Superior temporal gyrus (tissue), 1 donor: ENCODE measurements around the gene TRIM39.
"Not testable (repeated sequence)": the region's sequence is repeated elsewhere in the genome, so short reads cannot be mapped to it uniquely, and the experiment has no call there.

Source experiments
- DNase-seq: peaks from one replicate; pipeline ENCODE4 v3.0.0-alpha.2; 2016; ENCODE audit errors: extremely low spot score

The TRIM39 gene

GRCh38 chr6:30326526-30327231, at the start of gene TRIM39:
TSS of gene TRIM39 (plus strand) at chr6:30326927. CDS start at chr6:30329318, 2,391 bp downstream.
- DNase-seq = peak; percentile 91

- DNase-seq = not testable (repeated sequence)
Observed at GRCh38 chr6:30280988-30281387, 45.7 kb upstream of the TRIM39 start.

GRCh38 chr6:30282522-30282921, 44.2 kb upstream of the TRIM39 start:
- no peak for DNase-seq

GRCh38 chr6:30283761-30284160, 43.0 kb upstream of the TRIM39 start:
- no peak for DNase-seq

GRCh38 chr6:30287139-30287538, 39.6 kb upstream of the TRIM39 start:
- DNase-seq = no peak

- DNase-seq = no peak
Observed at GRCh38 chr6:30295837-30296236, 30.9 kb upstream of the TRIM39 start.

GRCh38 chr6:30304002-30304401, 22.7 kb upstream of the TRIM39 start:
- DNase-seq = no peak

GRCh38 chr6:30311101-30311500, 15.6 kb upstream of the TRIM39 start:
- no peak for DNase-seq

- no peak for DNase-seq
Observed at GRCh38 chr6:30311671-30312070, 15.1 kb upstream of the TRIM39 start.

GRCh38 chr6:30312266-30312665, 14.5 kb upstream of the TRIM39 start:
- no peak for DNase-seq

GRCh38 chr6:30312676-30313321, 13.9 kb upstream of the TRIM39 start:
- no peak for DNase-seq

GRCh38 chr6:30315156-30315555, 11.6 kb upstream of the TRIM39 start:
- DNase-seq = no peak

- no peak for DNase-seq
Observed at GRCh38 chr6:30317913-30318589, 8.7 kb upstream of the TRIM39 start.

- DNase-seq = no peak
Observed at GRCh38 chr6:30319146-30319835, 7.4 kb upstream of the TRIM39 start.

- no peak for DNase-seq
Observed at GRCh38 chr6:30321692-30322388, 4.9 kb upstream of the TRIM39 start.

GRCh38 chr6:30322527-30323501, 3.9 kb upstream of the TRIM39 start:
- DNase-seq = no peak

- no peak for DNase-seq
Observed at GRCh38 chr6:30323806-30324205, 2.9 kb upstream of the TRIM39 start.

- DNase-seq = no peak
Observed at GRCh38 chr6:30325150-30325872, 1.4 kb upstream of the TRIM39 start.

- DNase-seq = peak; percentile 85
Observed at GRCh38 chr6:30325873-30326525, 728 bp upstream of the TRIM39 start.
